Measurements from ENCODE around the gene ATOH1.

ATOH1 gene, protein sequence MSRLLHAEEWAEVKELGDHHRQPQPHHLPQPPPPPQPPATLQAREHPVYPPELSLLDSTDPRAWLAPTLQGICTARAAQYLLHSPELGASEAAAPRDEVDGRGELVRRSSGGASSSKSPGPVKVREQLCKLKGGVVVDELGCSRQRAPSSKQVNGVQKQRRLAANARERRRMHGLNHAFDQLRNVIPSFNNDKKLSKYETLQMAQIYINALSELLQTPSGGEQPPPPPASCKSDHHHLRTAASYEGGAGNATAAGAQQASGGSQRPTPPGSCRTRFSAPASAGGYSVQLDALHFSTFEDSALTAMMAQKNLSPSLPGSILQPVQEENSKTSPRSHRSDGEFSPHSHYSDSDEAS

GRCh38 chr4:93828332-93828994, at the start of gene ATOH1:
ATOH1 (plus strand) TSS chr4:93828753; CDS start chr4:93828927, 174 bp downstream.
- DNase-seq (ENCODE audit: low read depth in 1 of 2, low spot score in 1 of 2) = no peak

DNA sequence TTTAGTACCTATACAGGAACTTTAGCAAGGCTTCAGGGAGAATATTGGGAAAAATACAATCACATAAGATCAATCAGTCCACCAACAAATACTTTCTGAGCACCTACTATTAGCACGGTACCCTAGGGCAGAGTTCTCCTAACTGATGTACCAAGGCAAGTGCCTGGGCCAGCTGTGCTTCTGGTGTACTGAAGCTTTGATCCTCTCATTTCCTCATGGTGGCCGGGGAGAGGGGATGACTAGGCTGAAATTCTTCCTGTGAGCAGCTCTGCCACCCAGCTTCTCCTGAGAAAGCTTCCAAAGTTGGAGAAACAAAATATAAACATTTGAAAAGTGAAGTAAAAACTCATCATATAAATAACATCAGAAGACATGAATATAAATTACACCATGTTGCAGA, 49.3 kb upstream of the ATOH1 start:
- no peak for DNase-seq (ENCODE audit: low read depth in 1 of 2, low spot score in 1 of 2)

GRCh38 chr4:93780080-93780479, 48.5 kb upstream of the ATOH1 start:
- no peak for DNase-seq (ENCODE audit: low read depth in 1 of 2, low spot score in 1 of 2)

DNA sequence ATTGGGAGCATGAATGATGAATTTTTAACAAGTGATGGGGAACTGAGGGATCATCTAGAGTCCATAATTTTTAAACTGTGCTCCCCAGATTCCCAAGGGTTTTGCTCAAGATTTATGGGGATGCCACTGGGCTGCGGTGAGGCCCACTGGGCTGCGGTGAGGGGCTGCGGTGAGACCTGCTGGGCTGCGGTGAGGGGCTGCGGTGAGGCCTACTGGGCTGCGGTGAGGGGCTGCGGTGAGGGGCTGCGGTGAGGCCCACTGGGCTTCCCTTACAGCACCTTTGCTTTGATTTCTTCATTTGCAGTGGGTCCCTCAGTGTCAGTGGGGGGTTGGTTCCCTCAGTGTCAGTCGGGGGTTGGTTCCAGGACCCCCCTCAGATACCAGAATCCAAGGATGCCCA, 47.4 kb upstream of the ATOH1 start:
- no peak for DNase-seq (ENCODE audit: low read depth in 1 of 2, low spot score in 1 of 2)

GRCh38 chr4:93786149-93786548, 42.4 kb upstream of the ATOH1 start:
- no peak for DNase-seq (ENCODE audit: low read depth in 1 of 2, low spot score in 1 of 2)

DNA sequence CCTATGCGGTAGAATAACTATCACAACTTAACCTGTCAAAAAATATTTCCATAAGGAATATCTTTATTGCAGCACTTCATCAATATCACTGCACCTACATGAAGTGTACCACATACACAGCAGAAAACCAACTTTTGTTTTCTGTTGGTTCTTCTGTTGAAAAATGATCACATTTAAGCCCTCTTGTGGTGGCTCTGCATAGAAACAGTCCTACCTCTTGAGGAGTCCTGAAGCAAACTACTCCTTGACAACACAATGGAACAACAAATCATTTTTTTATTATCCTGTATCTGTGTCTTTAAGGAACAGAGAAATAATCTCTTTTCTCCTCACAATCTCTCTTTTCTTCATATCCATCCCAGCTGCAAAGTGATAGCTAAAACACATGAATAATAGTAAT, 39.8 kb upstream of the ATOH1 start:
- DNase-seq (ENCODE audit: low read depth in 1 of 2, low spot score in 1 of 2) = no peak

DNA sequence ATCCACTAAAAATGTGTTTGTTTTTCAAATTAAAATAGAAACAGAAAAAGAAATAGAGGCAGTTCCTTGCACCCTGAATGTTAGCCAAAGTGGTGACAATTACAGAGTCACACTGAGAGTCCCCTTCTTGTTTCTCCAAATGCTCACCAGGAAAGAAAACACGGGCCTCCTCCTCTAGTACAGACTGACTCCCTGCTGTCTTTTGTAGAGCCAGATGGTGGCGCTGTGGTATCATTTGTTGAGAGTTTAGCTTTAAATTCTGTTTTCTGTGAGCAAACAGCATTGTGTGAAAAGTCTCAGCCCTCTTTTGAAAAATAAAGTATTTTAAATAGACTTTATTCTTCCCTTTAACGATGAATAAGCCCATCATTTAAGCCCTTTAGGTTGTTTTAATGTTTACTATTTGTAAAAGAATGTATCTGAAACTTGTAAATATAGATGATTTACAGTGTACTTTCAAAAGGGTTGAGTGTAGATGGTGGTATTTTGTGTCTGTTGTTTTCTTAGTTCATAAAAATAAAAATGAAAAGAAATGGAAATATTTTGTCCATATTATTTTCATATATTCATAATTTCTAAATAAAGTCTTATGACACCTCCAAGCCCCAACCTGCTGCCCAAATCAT, 36.9 kb upstream of the ATOH1 start:
- no peak for DNase-seq (ENCODE audit: low read depth in 1 of 2, low spot score in 1 of 2)

- no peak for DNase-seq (ENCODE audit: low read depth in 1 of 2, low spot score in 1 of 2)
Observed at GRCh38 chr4:93802045-93802444, 26.5 kb upstream of the ATOH1 start.

GRCh38 chr4:93809773-93810172, 18.8 kb upstream of the ATOH1 start:
- no peak for DNase-seq (ENCODE audit: low read depth in 1 of 2, low spot score in 1 of 2)

DNA sequence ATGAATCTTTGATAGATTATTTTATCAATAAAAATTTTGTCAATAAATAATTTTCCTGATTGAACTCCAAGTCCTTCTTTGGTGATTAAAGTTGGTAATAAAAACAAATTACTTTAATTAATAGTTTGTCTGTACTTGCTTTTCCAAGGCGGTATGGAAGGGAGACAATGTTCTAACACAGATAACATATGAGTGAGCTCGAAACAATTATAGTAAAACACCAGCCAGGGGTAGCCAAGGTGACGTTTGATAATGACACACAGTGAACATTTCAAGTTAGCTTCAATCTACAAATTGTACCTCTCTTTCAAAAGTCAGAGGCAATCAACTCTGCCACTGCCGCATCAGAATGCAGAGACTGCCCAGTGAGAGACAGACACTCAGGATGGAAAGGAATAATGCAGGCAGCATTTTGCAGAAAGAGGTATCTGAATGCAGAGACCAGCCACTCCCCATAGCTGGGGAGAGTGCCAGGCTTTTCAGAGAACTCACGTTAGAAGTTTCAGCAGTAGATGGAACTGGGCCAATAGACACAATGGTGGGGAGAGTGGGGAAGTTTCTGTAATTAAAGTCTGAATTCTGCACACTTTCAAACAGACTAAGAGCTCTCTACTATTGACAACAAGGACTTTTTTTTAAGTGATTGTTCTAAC, 18.1 kb upstream of the ATOH1 start:
- DNase-seq (ENCODE audit: low read depth in 1 of 2, low spot score in 1 of 2) = no peak

DNA sequence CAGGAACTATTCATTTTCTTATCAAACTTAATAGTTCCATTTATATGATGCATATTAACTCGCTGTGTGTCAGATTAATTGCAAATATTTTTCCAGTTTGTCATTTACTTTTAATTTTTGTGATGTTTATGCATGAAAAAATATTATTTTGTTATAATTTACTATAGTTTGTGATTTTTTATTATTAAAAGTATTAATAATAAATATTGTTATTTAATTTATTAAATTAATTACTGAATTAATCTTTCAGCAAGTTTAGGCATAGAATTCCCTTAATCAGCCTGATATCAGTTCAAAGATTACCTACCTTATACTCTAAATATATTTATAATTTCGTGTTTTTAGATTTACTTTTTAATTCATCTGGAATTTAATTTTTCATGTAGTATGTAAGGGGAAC, 15.5 kb upstream of the ATOH1 start:
- DNase-seq (ENCODE audit: low read depth in 1 of 2, low spot score in 1 of 2) = no peak

DNA sequence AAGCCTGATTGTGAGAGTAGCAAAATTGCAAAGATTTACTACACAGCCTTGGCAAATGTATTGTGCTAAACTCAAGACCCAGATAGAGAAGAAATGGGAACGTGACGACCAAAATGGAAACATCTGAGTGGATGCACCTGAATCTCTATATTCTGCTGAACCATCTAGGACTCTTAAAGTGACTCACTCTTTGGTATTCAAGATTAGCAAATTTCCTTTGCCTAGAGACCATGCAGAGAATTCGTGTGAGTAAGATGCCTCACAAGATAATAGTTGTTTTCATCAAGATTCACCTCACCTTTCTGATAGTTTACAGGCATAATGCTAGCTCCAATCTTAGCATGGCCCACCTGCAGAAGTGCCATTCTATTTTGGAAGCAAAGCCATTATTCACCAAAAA, 14.4 kb upstream of the ATOH1 start:
- DNase-seq (ENCODE audit: low read depth in 1 of 2, low spot score in 1 of 2) = no peak

- no peak for DNase-seq (ENCODE audit: low read depth in 1 of 2, low spot score in 1 of 2)
Observed at GRCh38 chr4:93814722-93815121, 13.8 kb upstream of the ATOH1 start.

- no peak for DNase-seq (ENCODE audit: low read depth in 1 of 2, low spot score in 1 of 2)
Observed at GRCh38 chr4:93825551-93826216, 2.9 kb upstream of the ATOH1 start.

DNA sequence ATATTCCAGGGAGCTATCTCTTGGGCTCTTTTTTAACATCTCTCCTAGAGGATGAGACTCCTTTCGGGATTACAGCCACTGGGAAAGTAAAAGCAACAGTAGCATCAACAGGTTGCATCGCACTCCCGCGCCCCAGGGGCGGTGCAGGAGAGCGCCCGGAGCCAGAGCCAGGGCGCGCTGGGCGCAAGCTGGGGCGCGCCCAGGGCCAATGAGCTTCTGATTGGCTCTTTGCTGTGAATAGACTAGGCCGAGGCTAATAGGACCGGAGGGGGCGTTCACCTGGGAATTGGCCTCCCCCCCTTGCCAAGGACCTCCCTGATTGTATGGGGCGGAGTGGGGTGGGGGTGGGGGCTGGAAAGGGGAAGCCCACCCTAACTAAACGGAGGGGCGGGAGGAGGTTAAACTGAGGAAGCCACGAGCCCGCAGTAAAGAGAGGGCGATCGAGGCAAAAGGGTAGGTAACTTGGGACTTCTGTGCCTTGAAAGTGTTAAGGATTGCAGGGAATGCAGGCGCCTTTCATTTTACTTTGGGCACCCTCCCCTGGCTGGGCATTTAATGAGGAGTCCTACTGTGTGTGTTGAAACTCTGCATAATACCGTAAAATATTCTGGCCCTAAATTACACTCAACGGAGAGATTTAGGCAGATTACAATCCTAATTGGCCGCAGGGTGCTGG, 1.1 kb upstream of the ATOH1 start:
- no peak for DNase-seq (ENCODE audit: low read depth in 1 of 2, low spot score in 1 of 2)

DNA sequence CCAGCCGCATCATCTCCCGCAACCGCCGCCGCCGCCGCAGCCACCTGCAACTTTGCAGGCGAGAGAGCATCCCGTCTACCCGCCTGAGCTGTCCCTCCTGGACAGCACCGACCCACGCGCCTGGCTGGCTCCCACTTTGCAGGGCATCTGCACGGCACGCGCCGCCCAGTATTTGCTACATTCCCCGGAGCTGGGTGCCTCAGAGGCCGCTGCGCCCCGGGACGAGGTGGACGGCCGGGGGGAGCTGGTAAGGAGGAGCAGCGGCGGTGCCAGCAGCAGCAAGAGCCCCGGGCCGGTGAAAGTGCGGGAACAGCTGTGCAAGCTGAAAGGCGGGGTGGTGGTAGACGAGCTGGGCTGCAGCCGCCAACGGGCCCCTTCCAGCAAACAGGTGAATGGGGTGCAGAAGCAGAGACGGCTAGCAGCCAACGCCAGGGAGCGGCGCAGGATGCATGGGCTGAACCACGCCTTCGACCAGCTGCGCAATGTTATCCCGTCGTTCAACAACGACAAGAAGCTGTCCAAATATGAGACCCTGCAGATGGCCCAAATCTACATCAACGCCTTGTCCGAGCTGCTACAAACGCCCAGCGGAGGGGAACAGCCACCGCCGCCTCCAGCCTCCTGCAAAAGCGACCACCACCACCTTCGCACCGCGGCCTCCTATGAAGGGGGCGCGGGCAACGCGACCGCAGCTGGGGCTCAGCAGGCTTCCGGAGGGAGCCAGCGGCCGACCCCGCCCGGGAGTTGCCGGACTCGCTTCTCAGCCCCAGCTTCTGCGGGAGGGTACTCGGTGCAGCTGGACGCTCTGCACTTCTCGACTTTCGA, 654 bp downstream of the ATOH1 start:
- no peak for DNase-seq (ENCODE audit: low read depth in 1 of 2, low spot score in 1 of 2)

DNA sequence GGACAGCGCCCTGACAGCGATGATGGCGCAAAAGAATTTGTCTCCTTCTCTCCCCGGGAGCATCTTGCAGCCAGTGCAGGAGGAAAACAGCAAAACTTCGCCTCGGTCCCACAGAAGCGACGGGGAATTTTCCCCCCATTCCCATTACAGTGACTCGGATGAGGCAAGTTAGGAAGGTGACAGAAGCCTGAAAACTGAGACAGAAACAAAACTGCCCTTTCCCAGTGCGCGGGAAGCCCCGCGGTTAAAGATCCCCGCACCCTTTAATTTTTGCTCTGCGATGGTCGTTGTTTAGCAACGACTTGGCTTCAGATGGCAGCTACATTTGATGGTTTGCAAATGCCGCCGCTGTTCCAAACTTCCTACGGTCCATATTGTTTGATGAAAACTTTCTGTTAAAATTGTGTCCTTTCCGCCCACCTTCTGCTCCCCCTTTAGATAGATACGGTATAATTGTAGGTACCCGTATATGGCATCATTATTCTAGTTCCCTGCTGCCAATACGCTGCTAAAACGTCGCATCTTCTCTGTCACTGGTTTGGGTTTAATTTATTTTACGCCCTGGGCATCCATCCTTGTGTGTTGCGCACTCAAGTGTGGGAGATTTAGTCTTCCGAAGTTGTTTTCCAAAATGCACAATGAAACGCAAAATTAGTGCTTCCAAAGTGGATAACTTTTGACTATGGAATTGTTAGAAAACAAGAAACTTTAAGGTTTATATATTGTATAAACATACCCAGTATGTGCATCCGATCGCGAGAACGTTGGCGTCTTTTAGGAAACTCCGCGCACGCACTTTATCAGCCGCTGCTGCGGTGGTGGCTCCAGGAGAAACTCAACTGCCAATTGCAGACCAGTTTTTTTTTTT, 1.5 kb downstream of the ATOH1 start:
- no peak for DNase-seq (ENCODE audit: low read depth in 1 of 2, low spot score in 1 of 2)

- no peak for DNase-seq (ENCODE audit: low read depth in 1 of 2, low spot score in 1 of 2)
Observed at GRCh38 chr4:93831716-93832496, 3.4 kb downstream of the ATOH1 start.

Measured in activated T-helper 1 cell treated with anti-CD3 and anti-CD28 coated beads, Interleukin-2, amount 50 U/mL, for 16 hours (primary cell).